Measurements from ENCODE around the gene LDHAL6A. TPM values are rescaled to one million over a fixed set of nuclear protein-coding genes. Genes with fewer than 3 reads are reported as not detected.

Gene LDHAL6A
- total and polyA plus RNA-seq, 2 donors (not counting 3 experiments of a cell fraction or from before 2014, with no cell fraction given): not detected

- H3K9me1 ChIP-seq (replicated peaks; ENCODE audit: control insufficient read depth, extremely low read depth, insufficient read depth, low read length): no peaks in the 10 kb centered on the region
Measured at GRCh38 chr11:18472587-18472986, 16.9 kb downstream of the LDHAL6A start.

More at GRCh38 chr11:18472587-18472986, 16.9 kb downstream of the LDHAL6A start:
- H3K4me1 ChIP-seq (ENCODE audit: control insufficient read depth, extremely low read depth, insufficient read depth, low read length): no peaks in the 10 kb centered on the region
- peaks cover 0 to 2% of the 10 kb centered on the region in 2 experiments for H3K36me3 ChIP-seq (ENCODE audit: control insufficient read depth in 2 of 2, extremely low read depth in 1 of 2, insufficient read depth in 2 of 2, low read length in 2 of 2)
- no peak overlapping the region for H3K4me2 ChIP-seq (ENCODE audit: insufficient read depth, low read length)
- no peak for TF ChIP-seq MAX (IDR thresholded peaks at IDR 0.05; ENCODE audit: insufficient read depth, insufficient read length)
- no peak for TF ChIP-seq MYC (IDR thresholded peaks at IDR 0.05; ENCODE audit: low read depth, low read length)
- TF ChIP-seq POLR2AphosphoS5 (IDR thresholded peaks at IDR 0.05; ENCODE audit: insufficient read depth, low read depth, low read length): no peak
- no peak for TF ChIP-seq EZH2 (IDR thresholded peaks at IDR 0.05; ENCODE audit: borderline replicate concordance, low read depth, low read length, severe bottlenecking)
- no peak for TF ChIP-seq CTCF (IDR thresholded peaks at IDR 0.05; ENCODE audit: extremely low read depth in 1 of 2, insufficient read depth in 1 of 2, low read depth in 1 of 2, low read length in 2 of 2)
- no peak for TF ChIP-seq FOS (IDR thresholded peaks at IDR 0.05; ENCODE audit: borderline replicate concordance, insufficient read depth, low read length)
- no peak for TF ChIP-seq POLR2A (IDR thresholded peaks at IDR 0.05; ENCODE audit: low read depth, low read length)
- no peak for TF ChIP-seq GATA2 (IDR thresholded peaks at IDR 0.05; ENCODE audit: insufficient read depth, insufficient read length, low read depth, low read length)
- no peak for TF ChIP-seq JUN (IDR thresholded peaks at IDR 0.05; ENCODE audit: borderline replicate concordance, insufficient read depth, insufficient read length, low read depth)
- no peaks in the 10 kb centered on the region for H3K79me2 ChIP-seq (ENCODE audit: control insufficient read depth, insufficient read depth, low read length)
- H3K9ac ChIP-seq (replicated peaks; ENCODE audit: extremely low read depth, insufficient read depth, low read length): no peak overlapping the region
- ChIA-PET POLR2A (no interaction called here), CTCF (interaction anchor here (1.0 kb wide), 1 partner anchor 62 kb away, joined by 3 read pairs; no protein-coding TSS in a partner anchor)
- no peak overlapping the region for H3K27ac ChIP-seq (ENCODE audit: insufficient read depth, low read depth, low read length)
- H2AFZ ChIP-seq (ENCODE audit: low read depth, low read length): no peak overlapping the region
- no peaks in the 10 kb centered on the region for H3K27me3 ChIP-seq (ENCODE audit: control insufficient read depth in 2 of 2, insufficient read depth in 2 of 2, low read length in 2 of 2)
- no peak for DNase-seq (ENCODE audit: low read depth, low spot score)
- no peak overlapping the region for H3K4me3 ChIP-seq (replicated peaks in 1 of 3; ENCODE audit: insufficient read depth in 1 of 3, low read depth in 1 of 3, low read length in 3 of 3)
- intact Hi-C loops (cut with micrococcal nuclease) (no loop called here), dilution Hi-C loops (cut with MboI; ENCODE audit: extremely low pct_ligation_motif_present, low sequenced_read_pairs) (no loop called here)
- H4K20me1 ChIP-seq (replicated peaks; ENCODE audit: control insufficient read depth, extremely low read depth, insufficient read depth, low read length): no peaks in the 10 kb centered on the region
- FAIRE-seq: no peak
- BruUV-seq (replicated peaks): no TSS peak
- no peaks in the 10 kb centered on the region for H3K9me3 ChIP-seq (replicated peaks; ENCODE audit: control insufficient read depth, insufficient read depth, low read length)
